Uterus (tissue), 2 donors: ENCODE results near the gene OR9Q1.
"Not testable (repeated sequence)": the region's sequence is repeated elsewhere in the genome, so short reads cannot be mapped to it uniquely, and the experiment has no call there.

Experiments
- CTCF ChIP-seq, 4 experiments: fragments of 200-600 bp in 2 of 4; fragments of 450-650 bp in 2 of 4; sonication (generic) in 2 of 4; IDR thresholded peaks; one replicate each; pipeline ENCODE4 v1.5.1; 2016 to 2019; ENCODE audit warnings: antibody characterized with exemption in 4 of 4, mild to moderate bottlenecking in 2 of 4, moderate library complexity in 1 of 4
- POLR2A ChIP-seq, 2 donors: fragments of 450-650 bp; IDR thresholded peaks; one replicate each; pipeline ENCODE4 v1.6.1; 2016; ENCODE audit warnings: antibody characterized with exemption in 2 of 2, mild to moderate bottlenecking in 1 of 2, moderate library complexity in 1 of 2

- not testable (repeated sequence) for TF ChIP-seq CTCF, POLR2A (IDR thresholded peaks at IDR 0.05)
These were observed 24.2 kb upstream of the OR9Q1 start for GRCh38 chr11:57999523-57999922.
